H1 (cell line): ENCODE measurements around the gene HPS6. TPM values are rescaled to one million over a fixed set of nuclear protein-coding genes. Genes with fewer than 3 reads are reported as not detected.
A peak's percentile ranks its signal among the peaks of the same experiment; 100 is the strongest.

ENCODE experiments used
- BRCA1 ChIP-seq: IDR thresholded peaks from 2 replicates; pipeline ENCODE4 v1.6.1; 2012; ENCODE audit warnings: low read depth, low read length, improper control_type of control experiment
- CREB1 ChIP-seq: IDR thresholded peaks from 2 replicates; pipeline ENCODE4 v1.6.1; 2012; ENCODE audit warnings: inconsistent platforms
- EGR1 ChIP-seq: IDR thresholded peaks from 2 replicates; pipeline ENCODE4 v1.6.1; 2011; ENCODE audit warnings: low read depth, low read length, borderline replicate concordance
- EZH2 ChIP-seq: fragments of 200-600 bp; sonication (generic); IDR thresholded peaks from 2 replicates; pipeline ENCODE4 v1.7.1; 2012; ENCODE audit warnings: low read depth, mild to moderate bottlenecking, moderate library complexity, low read length, inconsistent platforms; ENCODE audit not compliant: severe bottlenecking
- HDAC6 ChIP-seq: IDR thresholded peaks from one replicate; pipeline ENCODE4 v1.7.1; 2012; ENCODE audit warnings: low read depth, mild to moderate bottlenecking, inconsistent platforms, low read length, moderate library complexity
- JUN ChIP-seq: IDR thresholded peaks from 2 replicates; pipeline ENCODE4 v1.6.1; 2011; ENCODE audit warnings: low read depth, mild to moderate bottlenecking, improper control_type of control experiment, low read length
- JUND ChIP-seq: IDR thresholded peaks from 2 replicates; pipeline ENCODE4 v1.6.1; 2011; ENCODE audit warnings: mild to moderate bottlenecking, improper control_type of control experiment, low read length
- KDM1A ChIP-seq: fragments of 200-600, 300-600 bp; sonication (generic); IDR thresholded peaks from 2 replicates; pipeline ENCODE4 v1.7.1; 2016; ENCODE audit warnings: mild to moderate bottlenecking, low read length, borderline replicate concordance
- KDM4A ChIP-seq: IDR thresholded peaks from one replicate; pipeline ENCODE4 v1.7.1; 2012; ENCODE audit warnings: low read depth, mild to moderate bottlenecking, moderate library complexity, low read length, inconsistent platforms; ENCODE audit not compliant: severe bottlenecking
- KDM5A ChIP-seq: fragments of 200-600 bp; IDR thresholded peaks from 2 replicates; pipeline ENCODE4 v1.7.1; 2012; ENCODE audit warnings: mild to moderate bottlenecking, low read length, inconsistent platforms, mixed read lengths
- NANOG ChIP-seq: IDR thresholded peaks from 2 replicates; pipeline ENCODE4 v1.6.1; 2011; ENCODE audit warnings: low read length, low read depth, mild to moderate bottlenecking, inconsistent platforms; ENCODE audit not compliant: insufficient read depth, poor library complexity, severe bottlenecking
- PHF8 ChIP-seq: fragments of 200-600 bp; sonication (generic); conservative IDR thresholded peaks from 2 replicates; pipeline ENCODE4 v1.7.1; 2012; ENCODE audit warnings: low read depth, mild to moderate bottlenecking, inconsistent platforms, low read length, moderate library complexity
- RBBP5 ChIP-seq: IDR thresholded peaks from 2 replicates; pipeline ENCODE4 v1.7.1; 2012; ENCODE audit warnings: low read depth, mild to moderate bottlenecking, inconsistent platforms, low read length, moderate library complexity, borderline replicate concordance
- RNF2 ChIP-seq: fragments of 200-900, 300-1000 bp; sonication (generic); IDR thresholded peaks from 2 replicates; pipeline ENCODE4 v1.7.1; 2016; ENCODE audit warnings: borderline replicate concordance, low read depth, mild to moderate bottlenecking, antibody characterized with exemption, low read length; ENCODE audit not compliant: poor library complexity, severe bottlenecking; ENCODE audit errors: missing control alignments
- SIX5 ChIP-seq: IDR thresholded peaks from 2 replicates; pipeline ENCODE4 v1.6.1; 2011; ENCODE audit warnings: mild to moderate bottlenecking, low read depth, low read length
- SP1 ChIP-seq: IDR thresholded peaks from 2 replicates; pipeline ENCODE4 v1.6.1; 2011; ENCODE audit warnings: low read depth, low read length
- SP2 ChIP-seq: IDR thresholded peaks from 2 replicates; pipeline ENCODE4 v1.6.1; 2012; ENCODE audit warnings: mild to moderate bottlenecking, low read length, inconsistent platforms
- TAF1 ChIP-seq: IDR thresholded peaks from 2 replicates; pipeline ENCODE4 v1.6.1; 2011; ENCODE audit warnings: mild to moderate bottlenecking, low read depth, low read length
- TAF7 ChIP-seq: optimal IDR thresholded peaks from 2 replicates; pipeline ENCODE3; 2011; ENCODE audit warnings: low read depth, mild to moderate bottlenecking, inconsistent platforms, low read length, moderate library complexity, borderline replicate concordance
- TCF12 ChIP-seq: IDR thresholded peaks from 2 replicates; pipeline ENCODE4 v1.6.1; 2011; ENCODE audit warnings: low read depth, mild to moderate bottlenecking, low read length
- ZNF274 ChIP-seq: IDR thresholded peaks from 2 replicates; pipeline ENCODE4 v1.7.0; 2012; ENCODE audit warnings: low read length, borderline replicate concordance; ENCODE audit errors: extremely low read depth
- polyA plus RNA-seq, 7 experiments: library from polyadenylated mRNA; depleted of rRNA in 3 of 7; stranded (reverse) in 5 of 7; unstranded in 2 of 7; fragments of >200 nt in 5 of 7; fragments of 200-250 nt in 2 of 7; gene quantifications; 1 replicate in 5 of 7; 2 replicates in 1 of 7; 4 replicates in 1 of 7; pipeline versions ENCODE4 v1.2.1 to v1.2.3, GENCODE V29; 2011 to 2013; ENCODE audit warnings: missing spikeins in 2 of 7, mixed read lengths in 2 of 7
- total RNA-seq: library from RNA; stranded (reverse); fragmentation: NEBNext Ultra II Directional; extraction: Animal tissue kit (Norgen Biotek cat#: 25700); gene quantifications from 2 replicates; pipeline ENCODE4 v1.2.1, GENCODE V29; 2021
- TF ChIP-seq, protein P1 (sequence below): IDR thresholded peaks from 2 replicates; pipeline ENCODE4 v1.6.1; 2012; ENCODE audit warnings: inconsistent platforms
- TF ChIP-seq, protein P2 (sequence below): IDR thresholded peaks from 2 replicates; pipeline ENCODE4 v1.6.1; 2012; ENCODE audit warnings: low read length, inconsistent platforms

Gene HPS6
- total and polyA plus RNA-seq, 2 of the 8 experiments (the other 6 are each of a cell fraction or from before 2014, with no cell fraction given) = 10.2 to 17.7 TPM

DNA sequence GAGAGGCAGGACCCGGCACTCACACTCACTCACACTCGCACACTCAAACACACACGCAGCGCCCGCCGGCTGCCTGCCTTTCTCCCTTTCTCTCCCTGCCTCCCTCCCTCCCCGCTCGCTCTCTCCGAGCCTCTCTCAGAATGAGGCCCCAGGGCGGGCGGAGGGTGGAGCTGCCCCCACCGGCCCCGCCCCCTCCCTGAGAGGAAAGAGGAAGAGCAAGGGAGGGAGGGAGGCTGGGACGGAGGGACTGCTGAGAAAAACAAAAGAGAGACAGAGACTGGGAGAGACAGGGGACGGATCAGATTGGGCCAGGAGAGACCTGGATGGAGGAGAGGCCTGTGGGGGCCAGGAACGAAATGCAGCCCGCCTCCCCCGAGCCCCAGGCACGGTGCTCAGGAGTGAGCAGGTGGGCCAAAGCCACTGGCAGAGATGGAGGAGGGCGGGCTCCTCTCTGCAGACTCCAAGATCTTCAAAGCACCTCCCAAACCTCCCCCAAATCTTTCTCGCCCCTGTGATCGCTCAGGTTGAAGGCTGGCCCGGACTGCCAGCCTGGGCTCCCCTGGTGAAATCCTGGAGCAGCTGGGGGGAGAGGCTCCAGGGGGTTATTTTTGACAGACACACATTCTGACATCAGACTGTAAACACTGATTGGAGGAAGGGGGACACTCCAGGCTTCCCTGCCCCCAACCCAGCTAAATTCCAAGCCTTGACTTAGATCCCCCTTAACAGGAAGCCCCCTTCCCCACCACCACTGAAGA lies 49.9 kb downstream of the HPS6 start (continued):
- TF ChIP-seq KDM5A (no peak), PHF8 (0 out of 2 replicates have a peak, but pooled peaks have one; percentile 42), TCF12 (no peak), RNF2 (no peak), CREB1 (no peak), KDM4A (no peak), BRCA1 (no peak), TAF1 (peak; percentile 85), JUND (no peak), KDM1A (no peak), RBBP5 (no peak), HDAC6 (no peak), TAF7 (peak; percentile 84), EGR1 (0 out of 2 replicates have a peak, but pooled peaks have one; percentile 22), JUN (no peak), SP2 (no peak), NANOG (no peak), ZNF274 (no peak), SP1 (peak; percentile 57; the same call in 1 of the 2 replicates), EZH2 (no peak), SIX5 (no peak)
- TF ChIP-seq, protein P1, sequence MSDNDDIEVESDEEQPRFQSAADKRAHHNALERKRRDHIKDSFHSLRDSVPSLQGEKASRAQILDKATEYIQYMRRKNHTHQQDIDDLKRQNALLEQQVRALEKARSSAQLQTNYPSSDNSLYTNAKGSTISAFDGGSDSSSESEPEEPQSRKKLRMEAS = 0 out of 2 replicates have a peak, but pooled peaks have one; percentile 32
- TF ChIP-seq, protein P2, sequence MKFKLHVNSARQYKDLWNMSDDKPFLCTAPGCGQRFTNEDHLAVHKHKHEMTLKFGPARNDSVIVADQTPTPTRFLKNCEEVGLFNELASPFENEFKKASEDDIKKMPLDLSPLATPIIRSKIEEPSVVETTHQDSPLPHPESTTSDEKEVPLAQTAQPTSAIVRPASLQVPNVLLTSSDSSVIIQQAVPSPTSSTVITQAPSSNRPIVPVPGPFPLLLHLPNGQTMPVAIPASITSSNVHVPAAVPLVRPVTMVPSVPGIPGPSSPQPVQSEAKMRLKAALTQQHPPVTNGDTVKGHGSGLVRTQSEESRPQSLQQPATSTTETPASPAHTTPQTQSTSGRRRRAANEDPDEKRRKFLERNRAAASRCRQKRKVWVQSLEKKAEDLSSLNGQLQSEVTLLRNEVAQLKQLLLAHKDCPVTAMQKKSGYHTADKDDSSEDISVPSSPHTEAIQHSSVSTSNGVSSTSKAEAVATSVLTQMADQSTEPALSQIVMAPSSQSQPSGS = no peak
